A549 (cell line): ENCODE results near the gene EMC8. TPM values are rescaled to one million over a fixed set of nuclear protein-coding genes. Genes with fewer than 3 reads are reported as not detected.

Experiments
- ATAC-seq, 2 experiments: fragments of 200-7000 bp in 1 of 2; fragments of >200 bp in 1 of 2; cut with Nextera tagmentation in 1 of 2; cut with Tn5 transposase in 1 of 2; 3 replicates each; pipeline versions ENCODE4 v1.8.0 to v1.9.1; 2018 to 2020; ENCODE audit warnings: mild to moderate bottlenecking in 1 of 2, moderate library complexity in 1 of 2
- CTCF ChIA-PET: fragments of 300-600 bp; sonication (Branson Sonifier 250); formaldehyde crosslinking; extraction: SDS; loops from one replicate; lab custom pipeline; 2021; ENCODE audit warnings: antibody characterized with exemption, inconsistent platforms; lab: Yijun Ruan, JAX
- POLR2A ChIA-PET: fragments of 350-600 bp; formaldehyde crosslinking; extraction: SDS; loops from one replicate; lab custom pipeline; 2021; ENCODE audit warnings: antibody characterized with exemption, inconsistent platforms; lab: Yijun Ruan, JAX
- DNase-seq, 2 experiments: peaks; one replicate each; pipeline versions ENCODE4 v3.0.0 to v3.0.0-alpha.2; 2011 to 2016; ENCODE audit warnings: low read depth in 1 of 2, low spot score in 1 of 2
- FAIRE-seq: peaks from 2 replicates; lab custom pipeline; 2011; peaks lifted over from hg19 to GRCh38; lab: Jason Lieb, UNC
- H3K27ac ChIP-seq, 2 experiments: fragments of >200 bp; sonication (Bioruptor Twin); formaldehyde crosslinking; 3 replicates each; pipeline ENCODE4 v1.5.1; 2016 to 2017
- H3K4me1 ChIP-seq: fragments of >200 bp; sonication (Bioruptor Twin); formaldehyde crosslinking; 3 replicates; pipeline ENCODE4 v1.6.1; 2016
- H3K4me2 ChIP-seq: fragments of >200 bp; sonication (Bioruptor Twin); formaldehyde crosslinking; 3 replicates; pipeline ENCODE4 v1.6.1; 2016
- H3K4me3 ChIP-seq: fragments of >200 bp; sonication (Bioruptor Twin); formaldehyde crosslinking; 3 replicates; pipeline ENCODE4 v1.5.1; 2016
- H3K9me3 ChIP-seq: fragments of >200 bp; sonication (Bioruptor Twin); formaldehyde crosslinking; 3 replicates; pipeline ENCODE4 v1.6.1; 2016
- ATOH8 ChIP-seq: fragments of 250-450 bp; sonication (Bioruptor Pico); IDR thresholded peaks from 2 replicates; pipeline ENCODE4 v1.5.0; 2020; ENCODE audit warnings: low read depth, mild to moderate bottlenecking, moderate library complexity
- CBX8 ChIP-seq: fragments of 200-600 bp; sonication (generic); IDR thresholded peaks from 2 replicates; pipeline ENCODE4 v1.6.1; 2016
- CEBPB ChIP-seq, 2 experiments: fragments of >200 bp in 1 of 2; sonication (Bioruptor Twin) in 1 of 2; formaldehyde crosslinking in 1 of 2; IDR thresholded peaks; 2 replicates each; pipeline ENCODE4 v1.6.1; 2012 to 2016
- E2F6 ChIP-seq: IDR thresholded peaks from 2 replicates; pipeline ENCODE4 v1.6.1; 2012; ENCODE audit warnings: low read depth, borderline replicate concordance
- EHMT2 ChIP-seq: fragments of 200-600 bp; sonication (generic); IDR thresholded peaks from 2 replicates; pipeline ENCODE4 v1.6.1; 2016; ENCODE audit warnings: antibody characterized with exemption, low read depth, mild to moderate bottlenecking, moderate library complexity
- EP300 ChIP-seq, 2 experiments: fragments of >200 bp; sonication (Bioruptor Twin); formaldehyde crosslinking; IDR thresholded peaks; 2 replicates in 1 of 2; 3 replicates in 1 of 2; pipeline ENCODE4 v1.6.1; 2016 to 2017
- FOSB ChIP-seq: fragments of 250-450 bp; sonication (Bioruptor Pico); IDR thresholded peaks from 2 replicates; pipeline ENCODE4 v1.5.0; 2020; ENCODE audit warnings: mild to moderate bottlenecking, moderate library complexity
- FOSL2 ChIP-seq, 2 experiments: fragments of 450-650 bp in 1 of 2; fragments of >200 bp in 1 of 2; sonication (Bioruptor Twin) in 1 of 2; formaldehyde crosslinking; IDR thresholded peaks; 2 replicates each; pipeline versions ENCODE4 v1.5.0 to v1.6.1; 2016 to 2020; ENCODE audit warnings: mild to moderate bottlenecking in 1 of 2, moderate library complexity in 1 of 2
- GATA3 ChIP-seq: IDR thresholded peaks from 2 replicates; pipeline ENCODE4 v1.6.1; 2012; ENCODE audit warnings: borderline replicate concordance
- HDAC2 ChIP-seq: fragments of 200-600 bp; sonication (generic); IDR thresholded peaks from 2 replicates; pipeline ENCODE4 v1.6.1; 2016
- HES2 ChIP-seq: fragments of >200 bp; sonication (Bioruptor Twin); formaldehyde crosslinking; IDR thresholded peaks from 2 replicates; pipeline ENCODE4 v1.6.1; 2016
- HEYL ChIP-seq: fragments of 250-450 bp; sonication (Bioruptor Pico); IDR thresholded peaks from 2 replicates; pipeline ENCODE4 v1.8.0; 2021; ENCODE audit warnings: mild to moderate bottlenecking, moderate library complexity
- JUN ChIP-seq, 2 experiments: fragments of >200 bp; sonication (Bioruptor Twin); formaldehyde crosslinking; IDR thresholded peaks; 2 replicates in 1 of 2; 3 replicates in 1 of 2; pipeline ENCODE4 v1.6.1; 2016 to 2017
- KDM1A ChIP-seq: fragments of 200-600 bp; sonication (generic); IDR thresholded peaks from 2 replicates; pipeline ENCODE4 v1.6.1; 2016; ENCODE audit warnings: low read depth, mild to moderate bottlenecking
- MAFK ChIP-seq: fragments of 450-650 bp; IDR thresholded peaks from 2 replicates; pipeline ENCODE4 v1.6.1; 2014; ENCODE audit not compliant: partially characterized antibody
- MAZ ChIP-seq: fragments of 150-350 bp; IDR thresholded peaks from 2 replicates; pipeline ENCODE4 v1.6.1; 2014; ENCODE audit warnings: antibody characterized with exemption, low read depth, low read length, borderline replicate concordance
- PHF8 ChIP-seq: fragments of 200-600 bp; sonication (generic); IDR thresholded peaks from 2 replicates; pipeline ENCODE4 v1.6.1; 2016; ENCODE audit warnings: low read depth, mild to moderate bottlenecking, antibody characterized with exemption, moderate library complexity, borderline replicate concordance
- REST ChIP-seq: fragments of 200-600 bp; sonication (generic); IDR thresholded peaks from 2 replicates; pipeline ENCODE4 v1.6.1; 2016; ENCODE audit warnings: antibody characterized with exemption, mild to moderate bottlenecking, moderate library complexity
- WGBS: methylation state at CpG from one replicate; pipeline ENCODE4 v1.1.6; 2017; ENCODE audit errors: missing lambda C conversion rate; 5-methylcytosine and 5-hydroxymethylcytosine counted together
- polyA plus RNA-seq, 4 experiments: library from polyadenylated mRNA; depleted of rRNA in 3 of 4; stranded (reverse); fragments of >200 nt; fragmentation: RNase III in 1 of 4; extraction: RNeasy Plus Mini Kit Qiagen cat#74134 plus additional on column Dnase treatment in 1 of 4; gene quantifications; 2 replicates in 3 of 4; 3 replicates in 1 of 4; pipeline ENCODE4 v1.2.3, GENCODE V29; 2011 to 2017
- TF ChIP-seq, protein P1 (sequence below): IDR thresholded peaks from 2 replicates; pipeline ENCODE4 v1.6.1; 2012
- TF ChIP-seq, protein P2 (sequence below): fragments of 150-350 bp; IDR thresholded peaks from 2 replicates; pipeline ENCODE4 v1.6.1; 2014; ENCODE audit warnings: low read depth, mild to moderate bottlenecking, low read length

EMC8 gene
- polyA plus RNA-seq, 2 of the 4 experiments (the other 2 are of a cell fraction) = 43.0 to 53.2 TPM

DNA sequence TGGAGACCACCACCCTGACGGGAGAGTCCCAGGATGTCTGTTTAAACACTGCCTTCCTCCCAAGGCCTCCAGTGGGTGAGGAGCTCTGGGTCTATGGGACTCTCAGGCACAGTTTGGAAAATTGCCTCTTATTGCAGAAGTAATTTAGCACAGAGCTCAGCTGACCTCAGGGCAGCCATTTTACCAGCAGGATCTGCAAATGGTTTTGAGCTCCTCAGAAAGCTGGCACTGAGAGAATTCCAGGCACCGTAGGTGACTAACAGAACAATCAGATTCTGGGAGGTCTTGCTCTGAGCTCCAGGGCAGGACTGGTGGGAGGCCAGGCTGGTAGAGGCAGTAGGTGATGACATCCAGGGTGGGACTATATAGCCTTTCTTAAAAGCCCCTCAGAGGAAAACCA is 31.1 kb downstream of the EMC8 start:
- ChIA-PET CTCF (interaction anchor here (0.7 to 1.8 kb wide), 5 partner anchors 8 to 681 kb away, joined by 3 to 6 read pairs (median 5); no protein-coding TSS in a partner anchor), POLR2A (no interaction called here)
- DNase-seq = no peak
- Histone ChIP-seq H3K4me2 (peak overlapping the region; percentile 73), H3K4me3 (no peak overlapping the region), H3K4me1 (peaks cover 17% of the 10 kb centered on the region), H3K9me3 (no peaks in the 10 kb centered on the region), H3K27ac (peak overlapping the region; percentile 85 to 98)
- 63% methylated on average over 2 of the region's 2 CpGs for WGBS
- no peak for FAIRE-seq
- peak; percentile 24 to 34 for ATAC-seq
- TF ChIP-seq MAZ = no peak
- 0 out of 2 replicates have a peak, but pooled peaks have one; percentile 25 for TF ChIP-seq ATOH8 (CRISPR knock-in tag)
- 0 out of 5 replicates have a peak, but pooled peaks of 1 of the 2 experiments have one; percentile 11 for TF ChIP-seq JUN (IDR thresholded peaks at IDR 0.05)

GRCh38 chr16:85767531-85767930 is 31.8 kb downstream of the EMC8 start:
- ATAC-seq = peak; percentile 98
- ChIA-PET CTCF (interaction anchor here (1.2 to 1.8 kb wide), 4 partner anchors 7 to 54 kb away, joined by 4 to 6 read pairs (median 5); no protein-coding TSS in a partner anchor), POLR2A (no interaction called here)
- 2% methylated on average over 8 of the region's 8 CpGs for WGBS
- TF ChIP-seq, protein P1, sequence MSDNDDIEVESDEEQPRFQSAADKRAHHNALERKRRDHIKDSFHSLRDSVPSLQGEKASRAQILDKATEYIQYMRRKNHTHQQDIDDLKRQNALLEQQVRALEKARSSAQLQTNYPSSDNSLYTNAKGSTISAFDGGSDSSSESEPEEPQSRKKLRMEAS = 0 out of 2 replicates have a peak, but pooled peaks have one; percentile 60
- TF ChIP-seq FOSL2 (IDR thresholded peaks at IDR 0.05) (0 out of 2 replicates have a peak, but pooled peaks have one; percentile 32), FOSL2 (CRISPR knock-in tag; IDR thresholded peaks at IDR 0.05) (peak; percentile 85), ATOH8 (CRISPR knock-in tag) (no peak), GATA3 (no peak), HDAC2 (no peak), E2F6 (no peak), HES2 (no peak), EHMT2 (no peak), MAFK (peak; percentile 36)
- Histone ChIP-seq H3K4me1 (peaks cover 17% of the 10 kb centered on the region), H3K27ac (peak overlapping the region; percentile 85 to 98), H3K4me3 (no peak overlapping the region), H3K9me3 (no peaks in the 10 kb centered on the region), H3K4me2 (peak overlapping the region; percentile 73)
- FAIRE-seq = peak; percentile 56
- DNase-seq = peak; percentile 85 to 96

GRCh38 chr16:85765767-85766166 is 33.6 kb downstream of the EMC8 start:
- peaks cover 17% of the 10 kb centered on the region for H3K4me1 ChIP-seq
- DNase-seq = no peak
- WGBS = 90% methylated on average over 8 of the region's 8 CpGs
- CTCF ChIA-PET = interaction anchor here (0.6 to 1.5 kb wide), 3 partner anchors 16 to 1491 kb away, joined by 3 read pairs; no protein-coding TSS in a partner anchor
- TF ChIP-seq ATOH8 (CRISPR knock-in tag) (no peak), EP300 (IDR thresholded peaks at IDR 0.05) (no peak), REST (no peak), CEBPB (IDR thresholded peaks at IDR 0.05) (no peak), CBX8 (no peak), FOSB (CRISPR knock-in tag) (no peak), HEYL (CRISPR knock-in tag) (no peak), KDM1A (no peak), HDAC2 (no peak), PHF8 (no peak)
- TF ChIP-seq, protein P2, sequence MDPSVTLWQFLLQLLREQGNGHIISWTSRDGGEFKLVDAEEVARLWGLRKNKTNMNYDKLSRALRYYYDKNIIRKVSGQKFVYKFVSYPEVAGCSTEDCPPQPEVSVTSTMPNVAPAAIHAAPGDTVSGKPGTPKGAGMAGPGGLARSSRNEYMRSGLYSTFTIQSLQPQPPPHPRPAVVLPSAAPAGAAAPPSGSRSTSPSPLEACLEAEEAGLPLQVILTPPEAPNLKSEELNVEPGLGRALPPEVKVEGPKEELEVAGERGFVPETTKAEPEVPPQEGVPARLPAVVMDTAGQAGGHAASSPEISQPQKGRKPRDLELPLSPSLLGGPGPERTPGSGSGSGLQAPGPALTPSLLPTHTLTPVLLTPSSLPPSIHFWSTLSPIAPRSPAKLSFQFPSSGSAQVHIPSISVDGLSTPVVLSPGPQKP = no peak
- TF ChIP-seq, all 56 proteins: peak for 0
- Histone ChIP-seq H3K4me3 (no peak overlapping the region), H3K27ac (peak overlapping the region in 1 of 2 experiments; percentile 98; a peak in 2 of 6 replicates), H3K4me2 (no peak overlapping the region), H3K9me3 (no peaks in the 10 kb centered on the region)
- POLR2A ChIA-PET = no interaction called here
- FAIRE-seq = no peak
- no peak for ATAC-seq
